Neural progenitor cell (in vitro differentiated cells): ENCODE data around the gene CAPN14.

Experiments
- EZH2 ChIP-seq: fragments of 200-600 bp; sonication (generic); IDR thresholded peaks from 2 replicates; pipeline ENCODE4 v1.6.1; 2017; ENCODE audit warnings: antibody characterized with exemption, mild to moderate bottlenecking, moderate library complexity
- TF ChIP-seq, protein P1 (sequence below): fragments of 200-600 bp; sonication (generic); IDR thresholded peaks from 2 replicates; pipeline ENCODE4 v1.5.1; 2017; ENCODE audit warnings: antibody characterized with exemption, mild to moderate bottlenecking

DNA sequence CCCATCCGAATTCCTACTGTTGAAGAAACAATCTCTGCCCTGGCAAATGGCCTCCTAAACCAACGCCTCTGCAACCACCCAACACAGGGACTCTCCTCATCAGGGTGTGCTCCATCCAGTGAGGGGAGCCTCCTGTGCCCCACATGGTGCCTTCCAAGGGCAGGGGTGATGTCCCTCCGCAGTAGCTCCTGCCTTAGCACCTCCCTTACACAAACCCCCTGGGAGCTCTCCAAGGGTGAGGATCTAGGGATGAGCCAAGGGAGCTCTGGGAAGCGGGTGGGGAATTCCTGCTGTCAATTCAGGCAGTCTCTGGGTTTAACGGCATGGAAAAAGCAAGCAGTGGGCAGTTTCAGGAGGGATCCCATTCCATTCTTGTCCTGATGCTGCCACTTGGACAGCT is 82.8 kb downstream of the CAPN14 start:
- TF ChIP-seq, protein P1, sequence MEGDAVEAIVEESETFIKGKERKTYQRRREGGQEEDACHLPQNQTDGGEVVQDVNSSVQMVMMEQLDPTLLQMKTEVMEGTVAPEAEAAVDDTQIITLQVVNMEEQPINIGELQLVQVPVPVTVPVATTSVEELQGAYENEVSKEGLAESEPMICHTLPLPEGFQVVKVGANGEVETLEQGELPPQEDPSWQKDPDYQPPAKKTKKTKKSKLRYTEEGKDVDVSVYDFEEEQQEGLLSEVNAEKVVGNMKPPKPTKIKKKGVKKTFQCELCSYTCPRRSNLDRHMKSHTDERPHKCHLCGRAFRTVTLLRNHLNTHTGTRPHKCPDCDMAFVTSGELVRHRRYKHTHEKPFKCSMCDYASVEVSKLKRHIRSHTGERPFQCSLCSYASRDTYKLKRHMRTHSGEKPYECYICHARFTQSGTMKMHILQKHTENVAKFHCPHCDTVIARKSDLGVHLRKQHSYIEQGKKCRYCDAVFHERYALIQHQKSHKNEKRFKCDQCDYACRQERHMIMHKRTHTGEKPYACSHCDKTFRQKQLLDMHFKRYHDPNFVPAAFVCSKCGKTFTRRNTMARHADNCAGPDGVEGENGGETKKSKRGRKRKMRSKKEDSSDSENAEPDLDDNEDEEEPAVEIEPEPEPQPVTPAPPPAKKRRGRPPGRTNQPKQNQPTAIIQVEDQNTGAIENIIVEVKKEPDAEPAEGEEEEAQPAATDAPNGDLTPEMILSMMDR = no peak
- no peak for TF ChIP-seq EZH2
